Activated CD8-positive, alpha-beta T cell treated with anti-CD3 and anti-CD28 coated beads for 36 hours (primary cell): ENCODE measurements around the gene FN1. TPM values are rescaled to one million over a fixed set of nuclear protein-coding genes. Genes with fewer than 3 reads are reported as not detected.
"Not testable (repeated sequence)": the region's sequence is repeated elsewhere in the genome, so short reads cannot be mapped to it uniquely, and the experiment has no call there.

Source experiments
- ATAC-seq: fragments of 200-7000 bp; cut with Tn5 transposase; one replicate; pipeline ENCODE4 v1.10.0; 2021; ENCODE audit warnings: mild to moderate bottlenecking, moderate library complexity
- CTCF ChIA-PET: fragments of 350-600 bp; sonication (Branson Sonifier 250); formaldehyde crosslinking; loops from one replicate; lab custom pipeline; 2021; ENCODE audit warnings: antibody characterized with exemption; lab: Charles Lee
- POLR2A ChIA-PET: fragments of 350-600 bp; sonication (Branson Sonifier 250); formaldehyde crosslinking; loops from one replicate; lab custom pipeline; 2021; ENCODE audit warnings: antibody characterized with exemption; lab: Charles Lee
- DNase-seq: peaks from one replicate; pipeline ENCODE4 v3.0.0-alpha.2; 2020
- H3K27ac Mint-ChIP-seq: one replicate; pipeline ENCODE4 v1.8.0; 2021; ENCODE audit warnings: mild to moderate bottlenecking, mixed read lengths
- H3K27me3 Mint-ChIP-seq: one replicate; pipeline ENCODE4 v1.8.0; 2021; ENCODE audit warnings: mixed read lengths
- H3K36me3 Mint-ChIP-seq: one replicate; pipeline ENCODE4 v1.8.0; 2021; ENCODE audit warnings: low read depth, mixed read lengths
- H3K4me1 Mint-ChIP-seq: one replicate; pipeline ENCODE4 v1.8.0; 2021; ENCODE audit warnings: low read depth, mixed read lengths
- H3K4me3 Mint-ChIP-seq: one replicate; pipeline ENCODE4 v1.8.0; 2021; ENCODE audit warnings: mild to moderate bottlenecking, moderate library complexity, mixed read lengths
- H3K9me3 Mint-ChIP-seq: one replicate; pipeline ENCODE4 v1.8.0; 2021; ENCODE audit warnings: mixed read lengths
- intact Hi-C: fragments of 100-400 bp; cut with micrococcal nuclease; formaldehyde crosslinking; loops from one replicate; pipeline ENCODE4 v1.10.0; 2022
- total RNA-seq, 2 experiments: library from RNA; stranded (reverse); gene quantifications; one replicate each; pipeline ENCODE4 v1.2.3, GENCODE V29; 2021
- TF ChIP-seq, protein P1 (sequence below): fragments of 200-600 bp; IDR thresholded peaks from one replicate; pipeline ENCODE4 v1.8.0; 2022; ENCODE audit warnings: antibody characterized with exemption, mild to moderate bottlenecking

The FN1 gene
- total RNA-seq, 2 experiments from 2014 or later: 0.11 TPM; not detected in 1

DNA sequence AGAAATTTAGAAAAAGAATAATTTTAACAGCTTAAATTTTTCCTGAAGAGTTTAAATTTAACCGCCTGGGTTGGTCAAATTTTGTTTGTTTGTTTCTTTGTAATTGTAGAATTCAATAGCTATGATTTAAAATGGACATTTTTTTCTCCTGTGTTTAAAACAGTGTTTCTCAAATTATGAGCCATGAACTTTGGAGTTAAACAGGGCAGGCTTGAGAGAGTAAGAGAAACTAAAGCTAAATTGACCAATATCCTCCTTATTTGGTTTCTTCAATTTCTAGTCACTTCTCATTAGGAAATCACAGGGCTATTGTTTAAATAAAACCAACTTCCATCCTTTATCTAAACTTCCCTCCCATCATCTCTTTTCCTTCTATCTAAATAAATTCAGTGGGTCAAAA lies 21.9 kb downstream of the FN1 start:
- ATAC-seq (no peak), DNase-seq (no peak)
- TF ChIP-seq, protein P1, sequence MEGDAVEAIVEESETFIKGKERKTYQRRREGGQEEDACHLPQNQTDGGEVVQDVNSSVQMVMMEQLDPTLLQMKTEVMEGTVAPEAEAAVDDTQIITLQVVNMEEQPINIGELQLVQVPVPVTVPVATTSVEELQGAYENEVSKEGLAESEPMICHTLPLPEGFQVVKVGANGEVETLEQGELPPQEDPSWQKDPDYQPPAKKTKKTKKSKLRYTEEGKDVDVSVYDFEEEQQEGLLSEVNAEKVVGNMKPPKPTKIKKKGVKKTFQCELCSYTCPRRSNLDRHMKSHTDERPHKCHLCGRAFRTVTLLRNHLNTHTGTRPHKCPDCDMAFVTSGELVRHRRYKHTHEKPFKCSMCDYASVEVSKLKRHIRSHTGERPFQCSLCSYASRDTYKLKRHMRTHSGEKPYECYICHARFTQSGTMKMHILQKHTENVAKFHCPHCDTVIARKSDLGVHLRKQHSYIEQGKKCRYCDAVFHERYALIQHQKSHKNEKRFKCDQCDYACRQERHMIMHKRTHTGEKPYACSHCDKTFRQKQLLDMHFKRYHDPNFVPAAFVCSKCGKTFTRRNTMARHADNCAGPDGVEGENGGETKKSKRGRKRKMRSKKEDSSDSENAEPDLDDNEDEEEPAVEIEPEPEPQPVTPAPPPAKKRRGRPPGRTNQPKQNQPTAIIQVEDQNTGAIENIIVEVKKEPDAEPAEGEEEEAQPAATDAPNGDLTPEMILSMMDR: no peak
- Mint-ChIP-seq H3K4me1 (peaks cover 15% of the 10 kb centered on the region), H3K27ac (no peak overlapping the region), H3K4me3 (no peak overlapping the region), H3K36me3 (no peaks in the 10 kb centered on the region), H3K9me3 (no peaks in the 10 kb centered on the region), H3K27me3 (peaks cover 27% of the 10 kb centered on the region)
- ChIA-PET CTCF (interaction anchor here (1.7 kb wide), 1 partner anchor 10 kb away, joined by 5 read pairs; no protein-coding TSS in a partner anchor), POLR2A (no interaction called here)
- intact Hi-C loops: no loop called here

DNA sequence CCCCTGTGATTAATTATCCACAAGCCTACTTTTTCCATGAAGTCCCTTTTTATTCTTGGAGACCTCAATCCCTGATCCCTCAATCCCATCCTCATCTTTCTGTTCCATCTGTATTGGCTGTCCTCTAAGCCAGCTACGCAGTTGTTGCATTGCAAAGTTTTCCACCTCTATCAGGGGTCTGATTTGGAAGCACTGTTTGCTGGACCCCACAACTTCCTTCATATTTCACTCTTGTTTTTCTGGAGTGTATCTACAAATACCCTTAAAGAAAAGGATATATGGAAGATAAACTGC lies 22.4 kb downstream of the FN1 start:
- CTCF ChIA-PET: interaction anchor here (1.7 kb wide), 1 partner anchor 11 kb away, joined by 5 read pairs; no protein-coding TSS in a partner anchor
- Mint-ChIP-seq H3K27me3 (peaks cover 24% of the 10 kb centered on the region), H3K4me3 (no peak overlapping the region), H3K27ac (no peak overlapping the region), H3K36me3 (no peaks in the 10 kb centered on the region), H3K4me1 (peaks cover 16% of the 10 kb centered on the region), H3K9me3 (no peaks in the 10 kb centered on the region)
- DNase-seq (no peak), ATAC-seq (no peak)
- intact Hi-C loops: no loop called here
- TF ChIP-seq, protein P1: no peak
- POLR2A ChIA-PET: no interaction called here

DNA sequence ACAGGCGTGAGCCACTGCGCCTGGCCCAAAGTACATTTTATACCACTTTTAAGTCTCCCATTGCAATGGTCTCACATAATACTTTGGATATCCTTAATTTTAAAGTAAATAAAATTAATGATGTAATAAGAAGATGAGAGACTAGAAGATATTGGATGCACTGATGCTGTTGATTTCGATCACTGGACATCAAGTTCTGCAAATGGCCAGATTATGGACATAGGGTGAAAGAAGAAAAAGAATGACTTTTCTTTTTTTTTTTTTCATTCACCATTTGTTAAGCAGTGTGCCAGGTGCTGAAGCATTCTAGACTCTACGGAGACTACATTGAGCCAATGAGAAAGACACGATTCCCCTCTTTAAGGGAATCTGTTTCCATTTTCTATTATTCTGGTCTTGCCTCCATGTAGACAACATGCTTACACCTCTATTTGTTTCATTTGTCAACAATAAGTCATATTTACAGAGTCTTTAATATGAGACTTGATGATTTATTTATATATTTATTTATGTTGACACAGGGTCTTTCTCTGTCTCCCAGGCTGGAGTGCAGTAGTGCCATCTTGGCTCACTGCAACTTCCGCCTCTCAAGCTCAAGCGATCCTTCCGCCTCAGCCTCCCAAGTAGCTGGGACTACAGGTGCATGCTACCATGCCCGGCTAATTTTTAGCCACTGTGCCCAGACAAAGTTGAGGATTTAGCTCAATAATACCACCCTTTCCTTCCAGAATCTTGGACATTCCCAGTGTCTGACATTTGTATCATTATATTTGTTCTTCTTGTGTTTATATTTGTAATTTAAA lies 23.7 kb downstream of the FN1 start:
- Mint-ChIP-seq H3K27me3 (peaks cover 22% of the 10 kb centered on the region), H3K36me3 (no peaks in the 10 kb centered on the region), H3K9me3 (no peaks in the 10 kb centered on the region), H3K4me1 (peaks cover 16% of the 10 kb centered on the region), H3K27ac (no peak overlapping the region), H3K4me3 (no peak overlapping the region)
- CTCF ChIA-PET: no interaction called here
- POLR2A ChIA-PET: no interaction called here
- intact Hi-C loops: no loop called here
- DNase-seq: no peak
- TF ChIP-seq, protein P1: no peak
- no peak for ATAC-seq

DNA sequence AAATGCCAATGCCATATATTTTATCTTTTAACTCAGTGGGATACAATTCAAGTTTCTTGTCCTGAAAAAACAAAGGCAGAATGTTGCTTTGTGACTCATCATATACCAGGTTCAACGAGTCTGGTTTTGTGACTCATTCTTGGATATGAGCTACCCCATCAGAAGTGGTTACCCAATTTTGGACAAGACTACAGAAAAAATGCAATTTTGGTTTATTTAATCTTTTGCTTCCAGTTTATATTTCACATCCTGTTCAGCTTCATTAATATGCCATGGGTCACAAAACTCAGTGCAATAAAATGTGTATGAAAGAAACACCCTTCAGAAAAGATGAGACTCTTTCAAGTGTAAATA lies 25.0 kb downstream of the FN1 start:
- ATAC-seq (peak; percentile 60), DNase-seq (no peak)
- POLR2A ChIA-PET: no interaction called here
- intact Hi-C loops: no loop called here
- TF ChIP-seq, protein P1: no peak
- Mint-ChIP-seq H3K9me3 (no peaks in the 10 kb centered on the region), H3K36me3 (no peaks in the 10 kb centered on the region), H3K27me3 (peaks cover 22% of the 10 kb centered on the region), H3K4me1 (peaks cover 16% of the 10 kb centered on the region), H3K27ac (no peak overlapping the region), H3K4me3 (no peak overlapping the region)
- CTCF ChIA-PET: no interaction called here

DNA sequence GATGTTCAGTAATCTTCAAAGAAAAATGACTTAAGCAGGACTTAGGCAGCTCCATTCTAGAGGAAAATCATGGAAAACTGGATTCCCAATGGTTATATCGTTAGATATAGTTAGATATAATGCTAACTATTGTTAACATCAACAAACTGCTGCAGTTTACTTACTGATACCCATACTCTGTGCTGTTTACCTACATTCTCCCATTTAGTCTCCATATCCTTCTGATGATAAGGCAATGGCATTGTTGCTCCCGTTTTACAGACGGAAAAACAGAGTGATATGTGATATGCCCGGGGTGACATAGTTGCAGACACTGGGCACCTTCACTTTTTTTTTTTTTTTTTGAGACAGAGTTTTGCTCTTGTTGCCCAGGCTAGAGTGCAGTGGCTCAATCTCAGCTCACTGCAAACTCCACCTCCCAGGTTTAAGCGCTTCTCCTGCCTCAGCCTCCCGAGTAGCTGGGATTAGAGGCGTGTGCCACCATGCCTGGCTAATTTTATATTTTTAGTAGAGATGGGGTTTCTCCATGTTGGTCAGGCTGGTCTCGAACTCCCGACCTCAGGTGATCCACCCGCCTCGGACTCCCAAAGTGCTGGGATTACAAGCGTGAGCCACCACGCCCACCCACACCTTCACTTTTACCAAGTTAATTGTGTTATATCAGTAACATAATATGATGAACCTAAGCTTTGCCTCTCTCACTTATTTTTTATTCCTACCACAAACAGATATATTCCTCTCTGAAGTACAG lies 25.5 kb downstream of the FN1 start:
- peak; percentile 9 for DNase-seq
- H3K9me3 Mint-ChIP-seq, CTCF ChIA-PET, intact Hi-C loops, H3K36me3 Mint-ChIP-seq, POLR2A ChIA-PET, H3K27ac Mint-ChIP-seq, H3K4me3 Mint-ChIP-seq: not testable (repeated sequence)
- peaks cover 16% of the 10 kb centered on the region for H3K4me1 Mint-ChIP-seq
- peak; percentile 16 for ATAC-seq
- H3K27me3 Mint-ChIP-seq: peaks cover 22% of the 10 kb centered on the region
